CD4-positive, alpha-beta memory T cell (primary cell): ENCODE data around the gene SPIRE2. TPM values are rescaled to one million over a fixed set of nuclear protein-coding genes. Genes with fewer than 3 reads are reported as not detected.
"Not testable (repeated sequence)": the region's sequence is repeated elsewhere in the genome, so short reads cannot be mapped to it uniquely, and the experiment has no call there.

Experiments used
- CTCF ChIA-PET: fragments of 350-600 bp; sonication (Branson Sonifier 250); formaldehyde crosslinking; loops from one replicate; lab custom pipeline; 2021; ENCODE audit warnings: inconsistent platforms; ENCODE audit not compliant: partially characterized antibody; lab: Charles Lee
- POLR2A ChIA-PET: fragments of 350-600 bp; sonication (Branson Sonifier 250); formaldehyde crosslinking; loops from one replicate; lab custom pipeline; 2021; ENCODE audit not compliant: partially characterized antibody; lab: Charles Lee
- DNase-seq, 5 donors: peaks; one replicate each; pipeline versions ENCODE4 v3.0.0 to v3.0.0-alpha.2; 2020 to 2022; ENCODE audit warnings: mixed read lengths in 1 of 5
- H3K27ac ChIP-seq: one replicate; pipeline ENCODE4 v1.7.0; 2013; ENCODE audit warnings: low read depth, low read length
- H3K27me3 ChIP-seq: 2 replicates; pipeline ENCODE4 v1.7.0; 2013; ENCODE audit warnings: mild to moderate bottlenecking, low read length, moderate library complexity; ENCODE audit not compliant: insufficient read depth
- H3K36me3 ChIP-seq: 2 replicates; pipeline ENCODE4 v1.7.0; 2013; ENCODE audit warnings: mild to moderate bottlenecking, low read length, moderate library complexity; ENCODE audit not compliant: insufficient read depth
- H3K4me1 ChIP-seq: 2 replicates; pipeline ENCODE4 v1.7.0; 2013; ENCODE audit warnings: mild to moderate bottlenecking, low read length, moderate library complexity; ENCODE audit not compliant: insufficient read depth
- H3K4me3 ChIP-seq, 2 donors: one replicate each; pipeline ENCODE4 v1.7.0; 2013; ENCODE audit warnings: low read length in 2 of 2, mild to moderate bottlenecking in 1 of 2
- H3K9me3 ChIP-seq, 2 donors: one replicate each; pipeline ENCODE4 v1.7.0; 2013; ENCODE audit warnings: low read length in 2 of 2, control low read depth in 1 of 2; ENCODE audit not compliant: control insufficient read depth in 1 of 2
- H3K27ac Mint-ChIP-seq, 7 donors: one replicate each; pipeline ENCODE4 v1.8.0; 2020 to 2021; ENCODE audit warnings: mixed read lengths in 7 of 7, mild to moderate bottlenecking in 6 of 7, inconsistent platforms in 3 of 7, moderate library complexity in 3 of 7
- H3K27me3 Mint-ChIP-seq, 2 donors: one replicate each; pipeline ENCODE4 v1.8.0; 2020 to 2021; ENCODE audit warnings: mixed read lengths in 2 of 2
- H3K36me3 Mint-ChIP-seq, 2 donors: one replicate each; pipeline ENCODE4 v1.8.0; 2020 to 2021; ENCODE audit warnings: mixed read lengths in 2 of 2, inconsistent platforms in 1 of 2, mild to moderate bottlenecking in 1 of 2
- H3K4me1 Mint-ChIP-seq, 4 donors: one replicate each; pipeline ENCODE4 v1.8.0; 2020 to 2021; ENCODE audit warnings: mixed read lengths in 4 of 4, mild to moderate bottlenecking in 1 of 4
- H3K4me3 Mint-ChIP-seq, 8 donors: one replicate each; pipeline ENCODE4 v1.8.0; 2020 to 2021; ENCODE audit warnings: mixed read lengths in 8 of 8, mild to moderate bottlenecking in 7 of 8, moderate library complexity in 6 of 8, inconsistent platforms in 3 of 8
- H3K9me3 Mint-ChIP-seq, 8 donors: one replicate each; pipeline ENCODE4 v1.8.0; 2020 to 2021; ENCODE audit warnings: mixed read lengths in 8 of 8, mild to moderate bottlenecking in 5 of 8, inconsistent platforms in 3 of 8, moderate library complexity in 1 of 8
- intact Hi-C: fragments of 100-400 bp; cut with micrococcal nuclease; formaldehyde crosslinking; loops from one replicate; pipeline ENCODE4 v1.15.1; 2023
- polyA plus RNA-seq, 2 donors: library from polyadenylated mRNA; unstranded; fragments of 300-500 nt; fragmentation: Illumina TruSeq; gene quantifications; one replicate each; pipeline ENCODE4 v1.2.3, GENCODE V29; 2021
- total RNA-seq, 2 experiments: library from RNA; stranded (reverse); gene quantifications; one replicate each; pipeline ENCODE4 v1.2.3, GENCODE V29; 2021

Gene SPIRE2
- total and polyA plus RNA-seq, 4 experiments from 2014 or later: 0.71 to 3.3 (median 3.0) TPM; not detected in 1

GRCh38 chr16:89785523-89786155, 42.6 kb upstream of the SPIRE2 start:
- Mint-ChIP-seq H3K9me3 (no peaks in the 10 kb centered on the region), H3K4me1 (peaks cover 24 to 42% (median 29%) of the 10 kb centered on the region in 4 donors), H3K4me3 (peak overlapping the region in 7 of 8 donors; percentile 13 to 82 (median 67)), H3K36me3 (no peaks in the 10 kb centered on the region), H3K27ac (peak overlapping the region; percentile 43 to 95 (median 77)), H3K27me3 (no peaks in the 10 kb centered on the region)
- peak; percentile 68 to 83 (median 71) for DNase-seq
- H3K9me3 ChIP-seq: no peaks in the 10 kb centered on the region
- no peak overlapping the region for H3K27ac ChIP-seq
- ChIA-PET CTCF (interaction anchor here (0.6 to 3.6 kb wide), 10 partner anchors 8 to 85 kb away, joined by 3 to 17 read pairs (median 3); no protein-coding TSS in a partner anchor), POLR2A (interaction anchor here (0.6 to 3.1 kb wide), 15 partner anchors 10 to 88 kb away, joined by 3 to 23 read pairs (median 5); partner anchors contain the start of genes TCF25 and VPS9D1)
- no peak overlapping the region for H3K4me3 ChIP-seq
- no peaks in the 10 kb centered on the region for H3K36me3 ChIP-seq
- H3K27me3 ChIP-seq: no peaks in the 10 kb centered on the region
- peaks cover 33% of the 10 kb centered on the region for H3K4me1 ChIP-seq
- intact Hi-C loops: no loop called here

- Mint-ChIP-seq H3K27me3 (no peaks in the 10 kb centered on the region), H3K4me3 (no peak overlapping the region), H3K27ac (peak overlapping the region in 4 of 7 donors; percentile 7 to 70 (median 36)), H3K4me1 (peaks cover 24 to 42% (median 29%) of the 10 kb centered on the region in 4 donors), H3K36me3 (no peaks in the 10 kb centered on the region), H3K9me3 (no peaks in the 10 kb centered on the region)
- intact Hi-C loops: no loop called here
- H3K27me3 ChIP-seq: no peaks in the 10 kb centered on the region
- H3K4me3 ChIP-seq: no peak overlapping the region
- no peaks in the 10 kb centered on the region for H3K9me3 ChIP-seq
- no peaks in the 10 kb centered on the region for H3K36me3 ChIP-seq
- DNase-seq: no peak
- H3K4me1 ChIP-seq: peaks cover 33% of the 10 kb centered on the region
- POLR2A ChIA-PET: interaction anchor here (0.7 to 3.1 kb wide), 4 partner anchors 63 to 86 kb away, joined by 3 to 23 read pairs (median 6); partner anchors contain the start of genes TCF25 and VPS9D1
- CTCF ChIA-PET: interaction anchor here (0.6 to 3.6 kb wide), 6 partner anchors 63 to 534 kb away, joined by 3 to 17 read pairs (median 5); no protein-coding TSS in a partner anchor
- no peak overlapping the region for H3K27ac ChIP-seq
Measured at GRCh38 chr16:89786474-89787364, 41.6 kb upstream of the SPIRE2 start.

- intact Hi-C loops: no loop called here
- H3K9me3 Mint-ChIP-seq: no peaks in the 10 kb centered on the region
- no peak overlapping the region for H3K27ac ChIP-seq
- H3K9me3 ChIP-seq: no peaks in the 10 kb centered on the region
- DNase-seq: no peak
- H3K27ac Mint-ChIP-seq: no peak overlapping the region
- H3K4me1 Mint-ChIP-seq: peaks cover 24 to 47% (median 30%) of the 10 kb centered on the region in 4 donors
- ChIA-PET CTCF (interaction anchor here (0.6 to 8.5 kb wide), 3 partner anchors 82 to 534 kb away, joined by 4 to 293 read pairs (median 17); partner anchors contain the start of gene SPATA2L), POLR2A (no interaction called here)
- no peak overlapping the region for H3K4me3 ChIP-seq
- H3K27me3 Mint-ChIP-seq: no peaks in the 10 kb centered on the region
- no peak overlapping the region for H3K4me3 Mint-ChIP-seq
- peaks cover 33% of the 10 kb centered on the region for H3K4me1 ChIP-seq
- H3K27me3 ChIP-seq: no peaks in the 10 kb centered on the region
- H3K36me3 ChIP-seq: no peaks in the 10 kb centered on the region
- H3K36me3 Mint-ChIP-seq: no peaks in the 10 kb centered on the region
Measured at GRCh38 chr16:89787365-89787805, 40.9 kb upstream of the SPIRE2 start.

- Histone ChIP-seq H3K27me3 (no peaks in the 10 kb centered on the region), H3K4me3 (no peak overlapping the region), H3K36me3 (no peaks in the 10 kb centered on the region), H3K9me3 (no peaks in the 10 kb centered on the region), H3K27ac (no peak overlapping the region), H3K4me1 (peaks cover 6% of the 10 kb centered on the region)
- Mint-ChIP-seq H3K9me3 (no peaks in the 10 kb centered on the region), H3K4me3 (no peak overlapping the region), H3K27ac (peak overlapping the region in 1 of 7 donors; percentile 30), H3K4me1 (peaks cover 9 to 19% (median 13%) of the 10 kb centered on the region in 4 donors), H3K36me3 (no peaks in the 10 kb centered on the region), H3K27me3 (no peaks in the 10 kb centered on the region)
- ChIA-PET CTCF (interaction anchor here (0.7 to 8.5 kb wide), 9 partner anchors 13 to 181 kb away, joined by 3 to 293 read pairs (median 12); partner anchors contain the start of gene SPATA2L), POLR2A (interaction anchor here (0.9 to 2.3 kb wide), 4 partner anchors 27 to 92 kb away, joined by 3 to 8 read pairs (median 6); no protein-coding TSS in a partner anchor)
- DNase-seq: no peak
- intact Hi-C loops: no loop called here
Measured at GRCh38 chr16:89791278-89791995, 36.8 kb upstream of the SPIRE2 start.

- peak; percentile 55 to 71 (median 57) for DNase-seq
- POLR2A ChIA-PET: interaction anchor here (1.0 to 2.0 kb wide), 3 partner anchors 51 to 87 kb away, joined by 3 to 12 read pairs (median 8); no protein-coding TSS in a partner anchor
- not testable (repeated sequence) for H3K36me3 ChIP-seq, H3K4me3 ChIP-seq, H3K4me1 ChIP-seq, H3K9me3 Mint-ChIP-seq, H3K27ac ChIP-seq, H3K9me3 ChIP-seq, H3K36me3 Mint-ChIP-seq, H3K27me3 ChIP-seq, H3K27me3 Mint-ChIP-seq
- Mint-ChIP-seq H3K4me1 (peaks cover 6 to 14% (median 8%) of the 10 kb centered on the region in 4 donors), H3K27ac (peak overlapping the region in 4 of 7 donors; percentile 14 to 66 (median 57)), H3K4me3 (peak overlapping the region in 1 of 8 donors; percentile 46)
- CTCF ChIA-PET: interaction anchor here (0.8 to 8.5 kb wide), 13 partner anchors 11 to 89 kb away, joined by 3 to 293 read pairs (median 7); partner anchors contain the start of gene SPATA2L
- intact Hi-C loops: loop anchor here (1.0 kb wide), 3 partner anchors 71 to 93 kb away; no protein-coding TSS in a partner anchor
Measured at GRCh38 chr16:89793092-89793491, 35.2 kb upstream of the SPIRE2 start.

GRCh38 chr16:89793955-89794354, 34.3 kb upstream of the SPIRE2 start:
- POLR2A ChIA-PET: interaction anchor here (0.8 to 2.0 kb wide), 3 partner anchors 71 to 88 kb away, joined by 3 to 10 read pairs (median 8); no protein-coding TSS in a partner anchor
- Mint-ChIP-seq H3K27me3 (no peaks in the 10 kb centered on the region), H3K9me3 (no peaks in the 10 kb centered on the region), H3K4me3 (no peak overlapping the region), H3K27ac (peak overlapping the region in 1 of 7 donors; percentile 12), H3K36me3 (no peaks in the 10 kb centered on the region), H3K4me1 (peaks cover 6 to 14% (median 8%) of the 10 kb centered on the region in 4 donors)
- DNase-seq: no peak
- H3K4me3 ChIP-seq: no peak overlapping the region
- CTCF ChIA-PET: interaction anchor here (0.9 to 8.5 kb wide), 14 partner anchors 10 to 450 kb away, joined by 3 to 293 read pairs (median 6); partner anchors contain the start of gene SPATA2L
- intact Hi-C loops: loop anchor here (1.0 kb wide), 3 partner anchors 72 to 94 kb away; no protein-coding TSS in a partner anchor
- no peaks in the 10 kb centered on the region for H3K36me3 ChIP-seq
- no peaks in the 10 kb centered on the region for H3K4me1 ChIP-seq
- H3K27ac ChIP-seq: no peak overlapping the region
- H3K27me3 ChIP-seq: no peaks in the 10 kb centered on the region
- no peaks in the 10 kb centered on the region for H3K9me3 ChIP-seq
